ENCODE data around the gene ACCSL. TPM values are rescaled to one million over a fixed set of nuclear protein-coding genes. Genes with fewer than 3 reads are reported as not detected.

The ACCSL gene
- total RNA-seq, 1 experiment from 2014 or later, result not detected

DNA sequence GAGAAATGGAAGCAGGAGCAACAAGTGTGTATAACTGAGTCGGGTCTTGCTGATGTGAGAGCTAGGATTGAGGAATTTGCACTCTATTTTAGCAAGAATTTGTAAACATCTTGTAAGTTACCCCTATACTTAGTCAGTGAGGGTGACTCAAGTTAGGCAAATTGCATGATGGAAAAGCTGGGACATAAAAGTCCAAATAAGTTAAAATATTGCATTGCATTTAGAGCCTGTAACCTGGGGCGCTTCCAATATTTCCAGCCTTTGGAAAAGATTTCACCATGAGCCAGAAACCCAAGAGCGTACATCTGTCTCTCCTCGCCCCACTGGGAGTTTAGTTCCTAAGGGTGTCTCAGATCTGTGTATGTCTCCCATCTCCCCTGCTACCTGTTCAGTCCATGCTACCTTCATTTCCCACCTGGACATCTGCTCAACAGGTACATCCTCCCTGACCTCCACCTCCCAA, 37.0 kb upstream of the ACCSL start:
- BruUV-seq (replicated peaks), result no TSS peak
- H3K4me3 Mint-ChIP-seq (ENCODE audit: low read depth, unreplicated experiment), result no peak overlapping the region
- intact Hi-C loops (cut with micrococcal nuclease; ENCODE audit: unreplicated experiment), result no loop called here
- no peak for DNase-seq
- CTCF ChIA-PET, result no interaction called here
- TF ChIP-seq, protein P1, sequence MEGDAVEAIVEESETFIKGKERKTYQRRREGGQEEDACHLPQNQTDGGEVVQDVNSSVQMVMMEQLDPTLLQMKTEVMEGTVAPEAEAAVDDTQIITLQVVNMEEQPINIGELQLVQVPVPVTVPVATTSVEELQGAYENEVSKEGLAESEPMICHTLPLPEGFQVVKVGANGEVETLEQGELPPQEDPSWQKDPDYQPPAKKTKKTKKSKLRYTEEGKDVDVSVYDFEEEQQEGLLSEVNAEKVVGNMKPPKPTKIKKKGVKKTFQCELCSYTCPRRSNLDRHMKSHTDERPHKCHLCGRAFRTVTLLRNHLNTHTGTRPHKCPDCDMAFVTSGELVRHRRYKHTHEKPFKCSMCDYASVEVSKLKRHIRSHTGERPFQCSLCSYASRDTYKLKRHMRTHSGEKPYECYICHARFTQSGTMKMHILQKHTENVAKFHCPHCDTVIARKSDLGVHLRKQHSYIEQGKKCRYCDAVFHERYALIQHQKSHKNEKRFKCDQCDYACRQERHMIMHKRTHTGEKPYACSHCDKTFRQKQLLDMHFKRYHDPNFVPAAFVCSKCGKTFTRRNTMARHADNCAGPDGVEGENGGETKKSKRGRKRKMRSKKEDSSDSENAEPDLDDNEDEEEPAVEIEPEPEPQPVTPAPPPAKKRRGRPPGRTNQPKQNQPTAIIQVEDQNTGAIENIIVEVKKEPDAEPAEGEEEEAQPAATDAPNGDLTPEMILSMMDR (IDR thresholded peaks at IDR 0.05; ENCODE audit: unreplicated experiment), result no peak
- no peak overlapping the region for H3K27ac Mint-ChIP-seq (ENCODE audit: unreplicated experiment)
- H3K36me3 Mint-ChIP-seq (ENCODE audit: insufficient read depth, unreplicated experiment), result no peaks in the 10 kb centered on the region
- no peaks in the 10 kb centered on the region for H3K9me3 Mint-ChIP-seq (ENCODE audit: low read depth, unreplicated experiment)
- peaks cover 51% of the 10 kb centered on the region for H3K27me3 Mint-ChIP-seq (ENCODE audit: unreplicated experiment)
- no peaks in the 10 kb centered on the region for H3K4me1 Mint-ChIP-seq (ENCODE audit: low read depth, unreplicated experiment)

DNA sequence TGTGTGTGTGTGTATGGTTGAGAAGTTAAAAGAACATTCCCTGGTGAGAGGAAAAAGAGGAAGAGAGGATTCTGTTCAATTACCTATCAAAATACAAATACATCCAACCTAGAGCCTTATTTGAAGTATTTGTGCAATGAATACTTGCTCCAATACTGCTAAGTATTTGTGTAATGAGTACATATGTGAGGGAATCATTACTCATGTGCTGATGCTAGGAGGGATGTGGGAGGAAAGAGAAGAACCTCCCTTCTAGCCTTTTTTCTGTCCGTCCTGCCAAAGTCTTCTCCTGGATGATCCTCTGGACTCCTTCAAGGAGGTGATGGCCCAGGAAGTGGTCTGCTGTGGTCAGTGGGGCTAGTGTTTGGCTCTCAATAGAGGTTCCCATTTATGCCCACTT, 36.0 kb upstream of the ACCSL start:
- H3K4me3 Mint-ChIP-seq (ENCODE audit: low read depth, unreplicated experiment), result no peak overlapping the region
- no peaks in the 10 kb centered on the region for H3K36me3 Mint-ChIP-seq (ENCODE audit: insufficient read depth, unreplicated experiment)
- intact Hi-C loops (cut with micrococcal nuclease; ENCODE audit: unreplicated experiment), result no loop called here
- H3K4me1 Mint-ChIP-seq (ENCODE audit: low read depth, unreplicated experiment), result no peaks in the 10 kb centered on the region
- H3K27me3 Mint-ChIP-seq (ENCODE audit: unreplicated experiment), result peaks cover 61% of the 10 kb centered on the region
- TF ChIP-seq, protein P1 (IDR thresholded peaks at IDR 0.05; ENCODE audit: unreplicated experiment), result no peak
- no peak for DNase-seq
- H3K27ac Mint-ChIP-seq (ENCODE audit: unreplicated experiment), result no peak overlapping the region
- H3K9me3 Mint-ChIP-seq (ENCODE audit: low read depth, unreplicated experiment), result no peaks in the 10 kb centered on the region
- CTCF ChIA-PET, result no interaction called here
- BruUV-seq (replicated peaks), result no TSS peak

DNA sequence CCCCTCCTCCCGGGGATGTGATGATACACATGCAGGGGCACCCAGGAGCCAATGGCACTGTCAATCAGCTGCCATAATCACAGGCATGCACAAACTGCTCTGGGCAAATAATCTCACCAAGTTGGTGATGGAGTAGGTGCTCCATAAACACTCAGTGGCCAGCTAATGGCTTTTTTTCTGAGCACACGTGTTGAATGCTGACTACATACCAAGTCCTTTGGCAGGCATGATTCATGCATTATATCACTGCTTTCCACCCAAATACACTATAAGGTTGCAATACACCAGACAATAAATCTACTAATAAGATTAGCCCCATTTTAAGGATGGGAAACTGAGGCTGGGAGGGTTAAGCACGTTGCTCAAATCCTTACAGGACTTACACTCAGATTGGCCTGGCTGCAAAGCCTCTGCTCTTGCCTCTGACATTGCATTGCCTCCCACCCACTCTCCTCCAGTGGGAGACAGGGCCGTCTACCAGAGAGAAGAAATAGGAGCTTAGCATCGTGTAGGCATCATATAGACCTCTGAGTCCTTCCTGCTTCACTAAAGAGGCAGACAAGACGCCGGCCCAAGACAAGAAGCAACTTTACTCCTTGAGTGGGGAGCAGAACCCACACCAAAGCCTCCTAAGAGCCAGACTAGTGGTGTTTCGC, 32.7 kb upstream of the ACCSL start:
- Mint-ChIP-seq H3K36me3 (ENCODE audit: insufficient read depth, unreplicated experiment) (no peaks in the 10 kb centered on the region), H3K27ac (ENCODE audit: unreplicated experiment) (no peak overlapping the region), H3K4me1 (ENCODE audit: low read depth, unreplicated experiment) (no peaks in the 10 kb centered on the region), H3K9me3 (ENCODE audit: low read depth, unreplicated experiment) (no peaks in the 10 kb centered on the region), H3K27me3 (ENCODE audit: unreplicated experiment) (peaks cover 66% of the 10 kb centered on the region), H3K4me3 (ENCODE audit: low read depth, unreplicated experiment) (no peak overlapping the region)
- TF ChIP-seq, protein P1 (IDR thresholded peaks at IDR 0.05; ENCODE audit: unreplicated experiment), result no peak
- BruUV-seq (replicated peaks), result no TSS peak
- CTCF ChIA-PET, result no interaction called here
- intact Hi-C loops (cut with micrococcal nuclease; ENCODE audit: unreplicated experiment), result no loop called here
- DNase-seq, result no peak

DNA sequence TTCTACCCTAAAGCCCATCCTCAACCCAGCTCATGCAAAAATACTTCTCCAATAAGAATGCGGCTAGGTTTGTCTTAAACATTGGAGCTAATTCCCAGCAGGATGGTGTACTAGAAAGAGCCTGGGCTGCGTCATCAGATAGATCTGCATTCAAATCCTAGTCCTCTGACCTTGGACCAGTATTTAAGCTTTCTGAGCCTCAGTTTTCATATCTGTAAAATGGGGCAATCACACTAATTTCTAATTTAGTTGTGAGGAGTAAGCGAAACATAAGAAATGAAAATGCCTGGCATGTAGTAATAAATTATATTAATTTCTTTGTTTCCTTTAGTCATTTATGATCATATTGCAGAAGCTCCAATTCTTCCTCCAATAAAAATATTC, 32.2 kb upstream of the ACCSL start:
- Mint-ChIP-seq H3K4me3 (ENCODE audit: low read depth, unreplicated experiment) (no peak overlapping the region), H3K4me1 (ENCODE audit: low read depth, unreplicated experiment) (no peaks in the 10 kb centered on the region), H3K36me3 (ENCODE audit: insufficient read depth, unreplicated experiment) (no peaks in the 10 kb centered on the region), H3K27me3 (ENCODE audit: unreplicated experiment) (peaks cover 62% of the 10 kb centered on the region), H3K9me3 (ENCODE audit: low read depth, unreplicated experiment) (no peaks in the 10 kb centered on the region), H3K27ac (ENCODE audit: unreplicated experiment) (no peak overlapping the region)
- TF ChIP-seq, protein P1 (IDR thresholded peaks at IDR 0.05; ENCODE audit: unreplicated experiment), result no peak
- BruUV-seq (replicated peaks), result no TSS peak
- CTCF ChIA-PET, result no interaction called here
- intact Hi-C loops (cut with micrococcal nuclease; ENCODE audit: unreplicated experiment), result no loop called here
- no peak for DNase-seq

Data from Calu3 (cell line).